Neural progenitor cell (in vitro differentiated cells): Measurements from ENCODE around the gene MMP21. TPM values are rescaled to one million over a fixed set of nuclear protein-coding genes. Genes with fewer than 3 reads are reported as not detected.

Experiments
- DNase-seq: peaks from one replicate; pipeline ENCODE4 v3.0.0-alpha.2; 2016; ENCODE audit warnings: low spot score
- H2AFZ ChIP-seq: fragments of 200-600 bp; sonication (generic); replicated peaks from 2 replicates; pipeline ENCODE4 v1.6.1; 2016; ENCODE audit warnings: antibody characterized with exemption
- H3F3A ChIP-seq: fragments of 200-600 bp; sonication (generic); 2 replicates; pipeline ENCODE4 v1.6.1; 2016; ENCODE audit warnings: antibody characterized with exemption, low read depth
- H3K27ac ChIP-seq: fragments of 200-600 bp; sonication (generic); 2 replicates; pipeline ENCODE4 v1.5.1; 2016; ENCODE audit warnings: mild to moderate bottlenecking
- H3K27me3 ChIP-seq: fragments of 200-600 bp; sonication (generic); 2 replicates; pipeline ENCODE4 v1.6.1; 2016; ENCODE audit warnings: mild to moderate bottlenecking, moderate library complexity
- H3K36me3 ChIP-seq: fragments of 200-600 bp; sonication (generic); 2 replicates; pipeline ENCODE4 v1.5.1; 2016
- H3K4me1 ChIP-seq: fragments of 200-600 bp; sonication (generic); 2 replicates; pipeline ENCODE4 v1.6.1; 2016; ENCODE audit warnings: mixed run types
- H3K4me2 ChIP-seq: fragments of 200-600 bp; sonication (generic); 2 replicates; pipeline ENCODE4 v1.6.1; 2016
- H3K4me3 ChIP-seq: fragments of 200-600 bp; sonication (generic); 2 replicates; pipeline ENCODE4 v1.5.1; 2016
- H3K79me2 ChIP-seq: fragments of 200-600 bp; sonication (generic); 2 replicates; pipeline ENCODE4 v1.6.1; 2016; ENCODE audit warnings: low read depth
- H3K9ac ChIP-seq: fragments of 200-600 bp; sonication (generic); 2 replicates; pipeline ENCODE4 v1.6.1; 2016
- H3K9me3 ChIP-seq: fragments of 200-600 bp; sonication (generic); 2 replicates; pipeline ENCODE4 v1.5.1; 2016; ENCODE audit warnings: low read depth
- H4K20me1 ChIP-seq: fragments of 200-600 bp; sonication (generic); 2 replicates; pipeline ENCODE4 v1.6.1; 2016; ENCODE audit warnings: low read depth
- H3K27ac Mint-ChIP-seq: 3 replicates; pipeline ENCODE4 v1.8.0; 2021; ENCODE audit warnings: mixed read lengths
- H3K27me3 Mint-ChIP-seq: 2 replicates; pipeline ENCODE4 v1.8.0; 2022; ENCODE audit warnings: low read depth, mild to moderate bottlenecking, inconsistent platforms, moderate library complexity, mixed read lengths; ENCODE audit not compliant: insufficient read depth
- H3K36me3 Mint-ChIP-seq: 3 replicates; pipeline ENCODE4 v1.8.0; 2021; ENCODE audit warnings: mixed read lengths
- H3K4me1 Mint-ChIP-seq: 3 replicates; pipeline ENCODE4 v1.8.0; 2021; ENCODE audit warnings: mixed read lengths
- H3K4me3 Mint-ChIP-seq: 3 replicates; pipeline ENCODE4 v1.8.0; 2021; ENCODE audit warnings: mild to moderate bottlenecking, moderate library complexity, mixed read lengths
- H3K9me3 Mint-ChIP-seq: 3 replicates; pipeline ENCODE4 v1.8.0; 2020; ENCODE audit warnings: mixed read lengths
- EZH2 ChIP-seq: fragments of 200-600 bp; sonication (generic); IDR thresholded peaks from 2 replicates; pipeline ENCODE4 v1.6.1; 2017; ENCODE audit warnings: antibody characterized with exemption, mild to moderate bottlenecking, moderate library complexity
- EZH2phosphoT487 ChIP-seq: fragments of 200-600 bp; sonication (generic); IDR thresholded peaks from 2 replicates; pipeline ENCODE4 v1.6.1; 2017; ENCODE audit warnings: antibody characterized with exemption
- microRNA counts: library from miRNA; unstranded; fragments of <30 nt; microRNA quantifications from one replicate; lab custom pipeline; 2016
- microRNA-seq: library from miRNA; unstranded; fragments of <30 nt; microRNA quantifications from one replicate; pipeline ENCODE4, GENCODE V29; 2016
- small RNA-seq: library from RNA; depleted of rRNA; stranded (forward); fragments of <200 nt; gene quantifications from one replicate; pipeline ENCODE3, GENCODE V24; 2015
- total RNA-seq: library from RNA; depleted of rRNA; stranded (reverse); fragments of >200 nt; gene quantifications from 2 replicates; pipeline ENCODE4 v1.2.3, GENCODE V29; 2015; ENCODE audit warnings: low replicate concordance
- TF ChIP-seq, protein P1 (sequence below): fragments of 200-600 bp; sonication (generic); IDR thresholded peaks from 2 replicates; pipeline ENCODE4 v1.5.1; 2017; ENCODE audit warnings: antibody characterized with exemption, mild to moderate bottlenecking

The MMP21 gene
- total RNA-seq, 1 donor from 2014 or later, result not detected

DNA sequence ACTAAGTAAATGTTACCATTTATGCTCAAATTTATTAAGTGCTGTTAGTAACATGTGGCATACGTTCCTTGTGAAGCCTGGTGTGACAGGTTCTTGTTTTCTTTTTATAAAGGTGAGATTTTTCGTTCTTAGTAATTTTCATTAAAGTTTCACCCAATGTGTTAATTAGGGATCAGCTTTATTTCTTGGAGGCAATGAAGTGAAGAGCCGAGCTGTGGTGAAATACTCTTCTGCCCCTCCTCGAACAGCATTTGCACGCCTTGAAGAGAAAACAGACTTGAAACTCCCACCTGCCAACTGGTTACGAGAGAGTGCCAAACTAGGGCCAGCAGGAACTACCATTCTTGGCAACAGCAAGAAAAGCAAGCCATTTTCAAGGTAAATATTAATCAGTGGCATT, 54.6 kb downstream of the MMP21 start:
- H3K9me3 Mint-ChIP-seq, result peaks cover 8% of the 10 kb centered on the region
- H3K27ac Mint-ChIP-seq, result no peak overlapping the region
- TF ChIP-seq EZH2 (no peak), EZH2phosphoT487 (no peak)
- TF ChIP-seq, protein P1, sequence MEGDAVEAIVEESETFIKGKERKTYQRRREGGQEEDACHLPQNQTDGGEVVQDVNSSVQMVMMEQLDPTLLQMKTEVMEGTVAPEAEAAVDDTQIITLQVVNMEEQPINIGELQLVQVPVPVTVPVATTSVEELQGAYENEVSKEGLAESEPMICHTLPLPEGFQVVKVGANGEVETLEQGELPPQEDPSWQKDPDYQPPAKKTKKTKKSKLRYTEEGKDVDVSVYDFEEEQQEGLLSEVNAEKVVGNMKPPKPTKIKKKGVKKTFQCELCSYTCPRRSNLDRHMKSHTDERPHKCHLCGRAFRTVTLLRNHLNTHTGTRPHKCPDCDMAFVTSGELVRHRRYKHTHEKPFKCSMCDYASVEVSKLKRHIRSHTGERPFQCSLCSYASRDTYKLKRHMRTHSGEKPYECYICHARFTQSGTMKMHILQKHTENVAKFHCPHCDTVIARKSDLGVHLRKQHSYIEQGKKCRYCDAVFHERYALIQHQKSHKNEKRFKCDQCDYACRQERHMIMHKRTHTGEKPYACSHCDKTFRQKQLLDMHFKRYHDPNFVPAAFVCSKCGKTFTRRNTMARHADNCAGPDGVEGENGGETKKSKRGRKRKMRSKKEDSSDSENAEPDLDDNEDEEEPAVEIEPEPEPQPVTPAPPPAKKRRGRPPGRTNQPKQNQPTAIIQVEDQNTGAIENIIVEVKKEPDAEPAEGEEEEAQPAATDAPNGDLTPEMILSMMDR, result no peak
- peak overlapping the region; percentile 95 for H3K4me3 ChIP-seq
- peaks cover 7% of the 10 kb centered on the region for H3K9me3 ChIP-seq
- no peak overlapping the region for H3K27ac ChIP-seq
- H3K79me2 ChIP-seq, result peaks cover 29% of the 10 kb centered on the region
- DNase-seq, result no peak
- H3K4me1 ChIP-seq, result peaks cover 9% of the 10 kb centered on the region
- no peak overlapping the region for H2AFZ ChIP-seq
- H3K36me3 Mint-ChIP-seq, result peaks cover 3% of the 10 kb centered on the region
- peaks cover 9% of the 10 kb centered on the region for H4K20me1 ChIP-seq
- peak overlapping the region; percentile 95 for H3K4me3 Mint-ChIP-seq
- peaks cover 3% of the 10 kb centered on the region for H3F3A ChIP-seq
- no peaks in the 10 kb centered on the region for H3K27me3 Mint-ChIP-seq
- peaks cover 31% of the 10 kb centered on the region for H3K36me3 ChIP-seq
- no peaks in the 10 kb centered on the region for H3K27me3 ChIP-seq
- peaks cover 11% of the 10 kb centered on the region for H3K4me1 Mint-ChIP-seq
- H3K9ac ChIP-seq, result peak overlapping the region; percentile 98
- peak overlapping the region; percentile 96 for H3K4me2 ChIP-seq

DNA sequence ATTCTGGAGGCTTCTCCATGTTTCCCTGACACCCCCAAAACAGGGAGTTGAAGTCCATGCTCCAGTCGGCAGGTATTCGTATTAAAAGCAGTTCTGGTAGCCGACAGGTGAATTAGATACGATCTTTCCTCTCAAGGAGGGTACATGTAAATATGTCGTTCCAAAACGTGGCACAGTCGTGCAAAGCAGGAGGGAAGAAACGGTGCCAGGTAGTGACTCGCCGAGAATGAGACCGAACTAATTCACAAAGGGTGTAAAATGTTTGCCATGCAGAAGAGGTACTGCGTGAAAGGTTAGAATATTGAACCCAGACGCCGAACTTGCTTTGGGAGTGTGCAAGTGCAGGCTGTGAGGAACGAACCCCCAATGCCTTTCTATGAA, 55.6 kb downstream of the MMP21 start:
- Mint-ChIP-seq H3K27ac (peak overlapping the region; percentile 51), H3K4me3 (peak overlapping the region; percentile 95), H3K36me3 (peaks cover 3% of the 10 kb centered on the region), H3K4me1 (peaks cover 11% of the 10 kb centered on the region), H3K27me3 (no peaks in the 10 kb centered on the region), H3K9me3 (peaks cover 10% of the 10 kb centered on the region)
- peak overlapping the region; percentile 96 for H3K4me2 ChIP-seq
- peak overlapping the region; percentile 73 for H3K27ac ChIP-seq
- peak overlapping the region; percentile 98 for H3K9ac ChIP-seq
- peaks cover 7% of the 10 kb centered on the region for H3K9me3 ChIP-seq
- DNase-seq, result no peak
- peaks cover 3% of the 10 kb centered on the region for H3F3A ChIP-seq
- peak overlapping the region; percentile 92 for H2AFZ ChIP-seq
- peaks cover 28% of the 10 kb centered on the region for H3K36me3 ChIP-seq
- H3K4me1 ChIP-seq, result peaks cover 9% of the 10 kb centered on the region
- no peaks in the 10 kb centered on the region for H3K27me3 ChIP-seq
- H3K79me2 ChIP-seq, result peaks cover 29% of the 10 kb centered on the region
- peak overlapping the region; percentile 95 for H3K4me3 ChIP-seq
- TF ChIP-seq, protein P1, result no peak
- TF ChIP-seq EZH2phosphoT487 (no peak), EZH2 (no peak)
- peaks cover 9% of the 10 kb centered on the region for H4K20me1 ChIP-seq

DNA sequence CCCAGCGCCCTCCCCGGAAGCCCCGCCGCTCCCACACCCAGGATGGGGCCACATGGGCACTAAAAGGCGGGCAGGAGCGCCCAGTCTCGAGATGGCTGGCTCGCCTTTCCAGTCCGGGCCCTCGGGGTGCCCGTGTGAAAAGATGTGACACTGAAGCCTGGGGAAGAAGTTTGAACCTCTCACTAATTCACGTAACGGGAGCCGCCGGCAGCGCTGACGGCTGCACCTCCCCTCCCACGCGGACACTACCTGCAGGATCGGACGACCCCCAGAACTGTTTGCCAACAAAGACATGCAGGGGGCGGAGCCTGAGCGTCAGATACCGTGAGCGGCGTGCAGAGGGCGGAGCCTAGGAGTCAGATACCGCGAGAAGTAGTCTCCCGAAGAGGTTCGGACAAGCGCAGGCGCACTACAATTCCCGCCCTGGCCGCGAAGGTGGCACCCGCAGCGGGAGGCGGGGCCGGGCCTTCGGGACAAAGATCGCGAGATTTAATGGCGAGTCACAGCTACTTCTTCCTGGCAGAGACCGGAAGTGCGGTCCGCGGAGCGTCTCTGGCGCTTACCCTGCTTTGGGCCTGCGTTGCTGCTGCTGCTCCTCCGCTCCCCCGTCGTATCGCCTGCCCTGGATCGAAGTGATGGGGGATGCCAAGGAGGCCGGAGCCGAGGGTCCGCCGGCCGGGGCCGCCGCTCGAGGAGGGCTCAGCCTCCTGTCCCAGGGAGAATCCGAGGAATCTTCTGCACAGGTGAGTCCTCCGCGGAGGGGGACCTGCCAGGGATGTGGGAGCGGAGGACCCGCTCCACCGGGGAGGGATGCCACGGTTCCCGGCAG, 56.2 kb downstream of the MMP21 start, which contains the start of gene EDRF1:
Gene EDRF1, plus strand, starts transcription at position 537 of the 829 bp plus-strand sequence. Its CDS starts 99 bp downstream, at position 636.
- H3K4me2 ChIP-seq, result peak within 1 kb of the TSS; percentile 96
- peaks cover 9% of the 10 kb centered on the region for H3K4me1 ChIP-seq
- H3K9me3 Mint-ChIP-seq, result peaks cover 10% of the 10 kb centered on the region
- TF ChIP-seq EZH2 (no peak), EZH2phosphoT487 (no peak)
- TF ChIP-seq, protein P1, result no peak
- peaks cover 11% of the 10 kb centered on the region for H3K4me1 Mint-ChIP-seq
- DNase-seq, result peak; percentile 99
- peaks cover 7% of the 10 kb centered on the region for H3K9me3 ChIP-seq
- peak within 1 kb of the TSS; percentile 73 for H3K27ac ChIP-seq
- H3K4me3 ChIP-seq, result peak within 1 kb of the TSS; percentile 95
- peak within 1 kb of the TSS; percentile 97 for H3K27ac Mint-ChIP-seq
- H4K20me1 ChIP-seq, result peaks cover 9% of the 10 kb centered on the region
- H3K27me3 ChIP-seq, result no peaks in the 10 kb centered on the region
- H3K79me2 ChIP-seq, result peaks cover 29% of the 10 kb centered on the region
- peaks cover 3% of the 10 kb centered on the region for H3F3A ChIP-seq
- peaks cover 3% of the 10 kb centered on the region for H3K36me3 Mint-ChIP-seq
- peaks cover 22% of the 10 kb centered on the region for H3K36me3 ChIP-seq
- H3K9ac ChIP-seq, result peak within 1 kb of the TSS; percentile 98
- H2AFZ ChIP-seq, result peak within 1 kb of the TSS; percentile 92
- H3K4me3 Mint-ChIP-seq, result peak within 1 kb of the TSS; percentile 95
- H3K27me3 Mint-ChIP-seq, result no peaks in the 10 kb centered on the region

MicroRNAs within 50 kb of the gene (microRNA counts, 767-probe panel; counts per million panel counts)
- microRNA hsa-miR-4484 (lab: Ali Mortazavi, UCI), result 460 counts per million, percentile 90 among the panel's probes with 10 or more counts

Small RNA genes lying within 50 kb of the gene (microRNA-seq; reads per million reads assigned to microRNA genes)
- 0.54 reads per million for gene MIR4484

Small RNA genes lying within 50 kb of the gene (small RNA-seq; reads per million reads assigned to genes)
- not detected for gene MIR4484

Other genes starting within 250 kb of the MMP21 start
- not detected in 2 replicates for gene TEX36, start 92.7 kb downstream of the MMP21 start, total RNA-seq
- gene EDRF1, start 56.1 kb downstream of the MMP21 start, total RNA-seq, result 52.9 and 63.4 TPM in 2 replicates
- gene UROS, start 47.4 kb upstream of the MMP21 start, total RNA-seq, result 76.3 and 82.2 TPM in 2 replicates
- 76.5 and 122 TPM in 2 replicates for gene BCCIP, start 47.7 kb upstream of the MMP21 start, total RNA-seq
- gene DHX32, start 105.5 kb upstream of the MMP21 start, total RNA-seq, result 53.4 and 59.4 TPM in 2 replicates
- gene FANK1, start 120.7 kb upstream of the MMP21 start, total RNA-seq, result 5.5 and 12.5 TPM in 2 replicates